GM11168 (cell line): ENCODE data around the gene SKA1.

Experiments used
- in situ Hi-C: fragments of 300-500 bp; cut with MboI; formaldehyde crosslinking; loops from one replicate; pipeline ENCODE4 v1.12.0; 2022; ENCODE audit warnings: low sequenced_read_pairs; ENCODE audit not compliant: unreplicated experiment

Gene SKA1, protein sequence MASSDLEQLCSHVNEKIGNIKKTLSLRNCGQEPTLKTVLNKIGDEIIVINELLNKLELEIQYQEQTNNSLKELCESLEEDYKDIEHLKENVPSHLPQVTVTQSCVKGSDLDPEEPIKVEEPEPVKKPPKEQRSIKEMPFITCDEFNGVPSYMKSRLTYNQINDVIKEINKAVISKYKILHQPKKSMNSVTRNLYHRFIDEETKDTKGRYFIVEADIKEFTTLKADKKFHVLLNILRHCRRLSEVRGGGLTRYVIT

DNA sequence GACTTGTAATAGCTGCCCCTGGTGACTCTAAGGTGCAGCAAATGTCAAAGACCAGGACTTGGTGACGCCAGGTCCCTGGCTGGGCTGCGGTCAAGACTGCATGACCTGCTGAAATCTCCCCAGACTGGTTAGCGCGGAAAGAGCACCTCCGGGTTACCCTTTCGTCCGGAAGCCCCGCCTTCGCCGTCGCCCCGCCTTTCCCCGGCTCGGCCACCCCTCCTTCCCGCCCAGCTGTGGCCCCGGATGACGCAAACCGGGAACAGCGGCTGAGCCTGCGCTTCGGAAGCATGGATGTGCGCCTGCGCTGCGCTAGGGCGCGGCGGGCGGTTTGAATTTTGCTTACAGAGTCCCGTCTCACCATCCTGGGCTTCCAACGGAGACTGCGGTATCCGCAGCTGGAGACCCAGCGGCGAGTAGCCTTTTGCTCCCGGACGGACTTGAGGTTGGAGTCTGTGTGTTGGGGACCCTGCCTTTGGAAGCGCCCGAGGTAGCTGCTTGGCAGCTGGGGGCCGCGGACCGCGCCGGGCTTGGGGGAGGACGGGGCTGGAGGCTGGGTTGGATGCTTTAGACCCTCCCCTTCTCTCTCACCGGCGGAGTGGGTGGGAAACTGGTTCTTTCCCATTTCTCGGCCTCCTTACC, at the start of gene SKA1:
TSS of gene SKA1 (plus strand) at position 294 of the 639 bp plus-strand sequence. CDS start 785 bp downstream, outside the sequence.
- in situ Hi-C loops, result no loop called here

DNA sequence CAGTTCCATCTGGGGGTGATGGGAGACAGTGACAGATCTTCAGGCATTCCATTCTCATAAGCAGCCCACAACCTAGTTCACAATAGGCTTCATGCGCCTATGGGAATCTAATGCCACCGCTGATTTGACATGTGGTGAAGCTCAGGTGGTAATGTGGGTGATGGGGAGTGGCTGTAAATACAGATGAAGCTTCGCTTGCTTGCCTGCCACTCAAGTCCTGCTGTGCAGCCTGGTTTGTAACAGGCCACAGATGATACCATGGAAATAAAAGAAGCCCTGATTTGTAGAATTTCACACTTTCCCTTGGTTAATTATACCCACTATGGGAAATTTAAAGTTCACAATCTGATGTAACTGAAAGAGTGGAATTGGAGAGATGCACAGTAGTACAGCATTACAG, 46.9 kb upstream of the SKA1 start:
- in situ Hi-C loops, result no loop called here

DNA sequence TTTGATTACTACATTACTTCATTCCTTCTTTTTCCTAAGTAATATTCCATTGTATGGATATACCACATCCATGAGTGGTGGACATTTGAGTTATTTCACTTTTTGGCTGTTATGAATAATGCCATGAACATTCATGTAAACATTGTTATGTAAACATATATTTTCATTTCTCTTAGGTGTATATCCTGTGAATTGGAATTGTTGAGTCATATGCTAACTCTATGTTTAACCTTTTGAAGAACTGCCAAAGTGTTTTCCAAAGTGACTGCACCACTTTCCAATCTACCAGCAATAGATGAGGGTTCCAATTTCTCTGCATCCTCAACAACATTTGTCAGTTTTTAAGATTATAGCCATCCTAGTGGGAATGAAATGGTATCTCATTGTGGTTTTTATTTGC, 44.7 kb upstream of the SKA1 start:
- in situ Hi-C loops, result no loop called here

DNA sequence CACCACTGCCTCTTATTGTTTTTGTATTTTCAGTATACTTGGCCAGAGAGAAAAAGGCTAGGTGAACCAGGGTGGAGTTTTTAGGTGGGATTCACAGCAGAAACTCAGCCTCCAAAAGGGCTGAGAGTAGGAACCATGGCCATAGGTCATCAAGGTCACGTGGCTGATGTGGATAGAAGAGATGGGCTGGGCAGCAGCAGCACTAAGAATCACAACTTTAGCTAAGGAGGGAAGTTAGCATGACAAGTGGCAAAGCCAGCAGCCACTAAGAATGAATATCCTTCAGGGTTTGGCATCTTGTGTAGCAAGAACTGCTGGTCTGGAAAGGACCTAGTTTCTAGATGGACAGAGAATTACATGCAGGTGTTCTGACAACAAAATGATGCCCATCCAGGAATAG, 43.2 kb upstream of the SKA1 start:
- in situ Hi-C loops, result no loop called here

DNA sequence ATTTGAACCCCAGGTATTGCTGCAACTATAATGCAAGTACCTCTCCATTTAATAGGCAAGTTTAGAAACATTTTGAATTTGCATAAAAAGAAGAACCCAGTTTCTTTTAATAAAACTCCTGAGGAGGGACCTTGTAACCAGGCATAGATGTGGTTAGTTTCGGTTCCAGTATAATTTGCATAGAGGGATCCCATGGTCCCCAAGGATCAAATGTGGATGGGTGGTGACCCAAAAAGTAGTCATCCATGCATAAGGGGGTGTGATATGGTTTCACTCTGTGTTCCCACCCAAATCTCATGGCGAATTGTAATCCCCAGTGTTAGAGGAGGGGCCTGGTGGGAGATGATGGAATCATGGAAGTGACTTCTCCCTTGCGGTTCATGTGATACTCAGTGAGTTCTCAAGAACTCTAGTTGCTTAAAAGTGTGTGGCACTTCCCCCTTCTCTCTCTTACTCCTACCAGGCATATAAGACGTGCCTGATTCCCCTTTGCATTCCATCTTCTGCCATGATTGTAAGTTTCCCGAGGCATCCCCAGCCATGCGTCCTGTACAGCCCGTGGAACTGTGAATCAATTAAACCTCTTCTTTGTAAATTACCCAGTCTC, 40.2 kb upstream of the SKA1 start:
- in situ Hi-C loops, result no loop called here

DNA sequence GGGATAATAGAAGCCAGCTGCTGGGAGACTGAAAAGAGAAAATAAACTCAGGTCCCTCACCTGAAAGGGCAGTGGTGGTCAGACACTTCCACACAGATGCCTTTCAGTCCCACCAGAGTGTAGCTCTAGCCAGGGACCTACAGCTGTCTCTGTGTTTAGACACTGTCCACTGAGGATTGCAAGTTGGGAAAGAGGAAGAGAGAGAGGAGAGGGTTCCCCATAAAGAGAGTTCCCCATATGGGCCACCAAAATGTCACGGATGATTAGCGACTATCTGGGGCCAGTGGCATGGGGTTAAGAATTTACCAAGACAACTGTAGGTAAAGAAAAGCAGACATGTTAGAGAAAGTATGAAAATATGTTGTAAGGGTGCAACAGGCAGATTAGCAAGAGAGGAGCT, 36.7 kb upstream of the SKA1 start:
- in situ Hi-C loops, result no loop called here

DNA sequence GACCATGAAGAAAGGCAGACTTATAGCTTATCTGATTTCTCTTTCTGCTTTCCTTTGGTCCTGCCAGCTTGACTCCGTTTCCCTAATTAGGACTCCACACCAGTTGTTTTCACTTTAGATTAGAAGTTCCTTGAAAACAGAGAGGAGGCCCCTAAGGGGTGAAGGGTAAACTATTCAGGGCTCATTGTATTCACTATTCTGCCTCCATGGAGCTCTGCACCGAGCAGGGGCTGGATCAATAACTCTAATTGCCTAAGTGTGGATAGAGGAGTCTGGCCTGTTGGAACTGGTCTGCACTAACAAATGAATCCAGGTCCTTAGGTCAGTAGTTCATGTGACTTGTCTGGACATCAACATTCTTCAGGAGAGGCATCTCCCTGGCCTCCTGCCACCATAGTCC, 36.1 kb upstream of the SKA1 start:
- in situ Hi-C loops, result no loop called here

DNA sequence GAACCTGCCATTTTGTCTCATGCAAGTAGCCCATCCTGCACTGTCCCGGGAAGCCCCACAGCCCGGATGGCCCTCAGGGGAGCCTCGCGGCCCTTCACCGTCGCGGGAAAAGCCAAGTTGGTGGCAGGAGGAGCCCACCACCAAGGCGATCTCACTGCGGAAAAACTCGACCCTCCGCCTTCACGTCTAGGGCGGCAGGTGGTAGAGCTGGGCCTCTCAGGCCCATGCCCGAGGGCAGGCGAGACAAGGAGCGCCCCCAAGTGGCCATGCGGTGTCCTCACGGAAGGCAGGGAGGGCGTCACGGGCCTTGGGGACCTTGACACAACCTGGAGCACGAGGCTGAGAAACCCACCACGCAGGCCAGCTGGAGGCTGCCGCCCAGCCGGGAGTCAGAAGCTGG, 34.8 kb upstream of the SKA1 start:
- in situ Hi-C loops, result no loop called here

DNA sequence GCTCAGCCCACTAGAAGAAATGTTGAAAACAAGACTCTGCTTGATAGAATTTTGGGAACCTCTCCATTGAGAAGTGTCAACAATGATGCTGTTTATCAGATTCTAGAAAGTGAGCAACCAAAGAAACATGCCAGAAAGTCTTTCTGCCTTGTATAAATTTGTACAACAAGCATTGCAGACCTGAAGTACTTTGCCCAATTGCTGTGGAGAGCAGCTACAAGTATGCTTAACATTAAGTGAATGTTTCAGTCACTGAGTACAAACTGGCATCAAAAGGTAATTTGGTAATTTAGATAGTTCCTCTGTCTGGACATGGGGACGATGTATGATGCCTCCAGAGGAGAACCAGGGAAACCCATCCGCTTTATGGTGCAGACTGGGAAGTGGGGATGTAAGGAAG, 33.4 kb upstream of the SKA1 start:
- in situ Hi-C loops, result no loop called here

DNA sequence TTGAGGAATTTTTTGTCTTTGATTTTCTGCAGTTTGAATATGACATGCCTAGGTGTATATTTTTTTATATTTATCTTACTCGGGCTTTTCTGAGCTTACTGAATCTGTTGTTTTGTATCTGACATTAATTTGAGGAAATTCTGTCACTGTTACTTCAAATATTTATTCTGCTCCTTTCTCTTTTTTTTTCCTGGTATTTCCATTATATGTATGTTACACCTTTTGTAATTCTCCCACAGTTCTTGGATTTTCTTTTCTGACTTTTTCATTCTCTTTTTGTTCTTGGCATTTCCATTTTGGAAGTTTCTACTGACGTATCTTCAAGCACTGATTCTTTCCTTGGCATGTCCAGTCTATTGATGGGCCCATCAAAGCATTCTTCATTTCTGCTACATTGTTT, 24.1 kb upstream of the SKA1 start:
- in situ Hi-C loops, result no loop called here

DNA sequence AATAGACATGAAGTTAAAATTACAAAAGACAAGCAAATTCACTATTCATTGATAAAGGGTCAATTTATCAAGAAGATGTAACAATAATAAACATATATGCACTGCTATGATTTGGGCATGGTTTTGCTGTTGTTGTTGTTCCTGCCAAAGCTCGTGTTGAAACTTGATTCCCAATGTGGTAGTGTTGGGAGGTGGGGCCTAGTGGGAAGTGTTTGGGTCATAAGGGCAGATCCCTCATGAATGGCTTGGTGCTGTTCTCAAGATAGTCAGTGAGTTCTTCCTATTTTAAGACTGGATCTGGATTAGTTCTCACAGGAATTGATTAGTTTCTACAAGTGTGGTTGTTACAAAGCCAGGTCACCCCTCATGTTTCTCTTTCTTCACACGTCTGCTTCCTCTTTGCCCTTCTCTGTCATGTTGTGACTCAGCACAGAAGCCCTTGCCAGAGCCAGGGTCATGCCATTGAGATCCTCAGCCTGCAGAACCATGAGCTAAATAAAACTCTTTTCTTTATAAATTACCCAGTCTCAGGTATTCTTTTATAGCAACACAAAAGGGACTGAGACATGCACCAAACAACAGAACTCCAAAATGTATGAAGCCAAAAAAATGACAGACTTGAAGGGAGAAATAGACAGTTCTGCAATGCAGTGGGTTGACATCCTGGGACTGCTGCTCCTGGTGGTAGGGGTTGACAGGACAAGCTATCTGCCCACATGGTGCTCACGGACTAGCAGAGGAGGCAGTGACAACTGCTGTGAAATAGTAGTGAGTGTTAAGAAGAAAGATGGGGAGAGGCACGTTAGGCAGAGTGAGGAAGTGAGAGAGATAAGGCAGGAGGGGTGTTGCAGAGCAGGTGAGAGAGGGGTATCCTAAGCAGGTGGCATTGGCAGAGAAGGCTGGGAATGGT, 18.6 kb upstream of the SKA1 start:
- in situ Hi-C loops, result no loop called here

DNA sequence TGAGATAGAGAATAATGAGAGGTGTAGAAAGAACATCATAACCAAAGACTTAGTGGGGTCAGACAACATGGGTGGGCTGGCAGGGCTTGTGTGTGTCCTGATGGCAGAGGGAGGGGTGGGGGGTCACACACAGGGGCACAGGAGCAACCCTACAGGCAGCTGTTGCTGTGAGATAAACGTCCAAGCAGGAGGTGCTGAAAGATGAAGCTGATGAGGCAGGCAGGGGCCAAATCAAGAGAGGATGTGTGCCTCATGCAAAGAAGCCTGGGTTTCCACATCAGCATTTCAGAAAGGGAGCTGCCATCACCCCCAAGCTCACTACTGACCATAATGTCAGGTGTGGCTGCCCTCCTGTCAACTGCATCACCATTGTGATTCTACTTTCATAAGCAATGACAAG, 16.0 kb upstream of the SKA1 start:
- in situ Hi-C loops, result no loop called here

DNA sequence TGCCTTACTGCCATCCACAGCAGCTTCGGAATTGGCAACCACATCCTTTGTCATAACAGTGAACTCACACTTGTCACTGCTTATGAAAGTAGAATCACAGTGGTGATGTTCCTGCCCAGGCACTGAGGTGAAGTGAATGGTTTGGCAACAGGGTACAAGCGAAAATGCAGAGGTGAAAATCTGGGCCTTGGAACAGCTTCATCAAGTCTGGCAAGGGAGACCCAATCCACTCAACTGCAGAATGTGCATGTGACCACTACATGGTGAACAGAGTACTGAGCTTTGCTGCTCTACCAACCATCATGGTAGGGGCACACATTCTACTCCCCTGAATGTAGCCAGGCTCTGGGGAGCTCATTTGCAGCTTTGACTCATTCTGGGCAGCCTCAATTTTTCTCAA, 15.0 kb upstream of the SKA1 start:
- in situ Hi-C loops, result loop anchor here (5.0 kb wide), 1 partner anchor 93 kb away; the partner anchor contains the start of gene CFAP53

DNA sequence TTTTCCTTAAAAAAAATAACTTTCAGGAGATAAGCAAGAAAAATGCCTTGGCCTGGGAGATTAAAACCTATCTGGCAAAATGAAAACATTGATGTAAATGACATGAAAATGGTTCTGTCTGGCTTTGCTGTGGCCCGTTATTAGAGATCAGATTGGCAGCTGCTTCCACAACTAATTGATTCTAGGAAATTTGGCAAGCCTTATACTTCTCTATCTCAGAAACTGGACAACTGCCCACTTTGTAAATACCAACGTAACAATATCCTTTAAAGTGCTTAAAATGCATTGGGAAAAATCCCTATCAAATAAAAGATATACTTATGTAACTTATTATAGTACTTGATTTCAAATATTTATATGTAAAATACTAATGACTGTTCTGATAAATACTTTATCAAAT, 14.2 kb upstream of the SKA1 start:
- in situ Hi-C loops, result loop anchor here (5.0 kb wide), 1 partner anchor 93 kb away; the partner anchor contains the start of gene CFAP53

DNA sequence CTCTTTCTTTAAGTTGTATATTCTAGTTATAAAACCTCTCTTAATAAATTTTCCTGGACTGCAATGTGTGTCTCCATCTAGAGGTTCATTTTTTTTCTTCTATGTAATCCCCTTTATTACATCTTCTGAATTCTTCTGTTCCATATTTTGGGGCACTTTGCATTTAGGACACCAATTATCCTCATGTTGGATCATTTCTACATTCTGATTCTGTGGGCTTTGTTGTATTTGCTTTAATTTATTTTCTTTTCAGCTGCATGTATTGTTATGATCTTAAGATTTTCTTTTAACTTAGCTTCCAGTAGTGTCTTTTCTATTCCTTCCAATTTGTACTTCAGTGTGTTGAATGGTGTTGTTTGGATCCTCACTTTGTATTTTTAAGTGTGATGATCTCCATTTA, 5.2 kb upstream of the SKA1 start:
- in situ Hi-C loops, result no loop called here

DNA sequence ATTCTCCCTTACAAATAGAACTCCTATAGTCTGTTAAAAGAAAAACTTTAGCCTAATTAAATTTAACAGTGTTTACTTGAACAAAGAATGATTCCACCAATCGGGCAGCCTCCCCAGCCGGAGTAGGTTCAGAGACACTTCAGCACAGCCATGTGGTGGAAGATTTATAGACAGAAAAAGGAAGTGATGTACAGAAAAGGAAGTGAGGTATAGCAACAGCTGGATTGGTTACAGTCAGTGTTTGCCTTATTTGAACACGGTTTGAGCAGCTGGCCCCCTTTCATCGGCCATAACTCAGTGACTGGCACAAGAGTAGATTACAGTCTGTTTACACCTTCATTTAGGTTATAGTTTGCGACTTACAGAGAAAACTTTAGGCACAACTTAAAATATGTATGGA, 2.1 kb upstream of the SKA1 start:
- in situ Hi-C loops, result no loop called here

DNA sequence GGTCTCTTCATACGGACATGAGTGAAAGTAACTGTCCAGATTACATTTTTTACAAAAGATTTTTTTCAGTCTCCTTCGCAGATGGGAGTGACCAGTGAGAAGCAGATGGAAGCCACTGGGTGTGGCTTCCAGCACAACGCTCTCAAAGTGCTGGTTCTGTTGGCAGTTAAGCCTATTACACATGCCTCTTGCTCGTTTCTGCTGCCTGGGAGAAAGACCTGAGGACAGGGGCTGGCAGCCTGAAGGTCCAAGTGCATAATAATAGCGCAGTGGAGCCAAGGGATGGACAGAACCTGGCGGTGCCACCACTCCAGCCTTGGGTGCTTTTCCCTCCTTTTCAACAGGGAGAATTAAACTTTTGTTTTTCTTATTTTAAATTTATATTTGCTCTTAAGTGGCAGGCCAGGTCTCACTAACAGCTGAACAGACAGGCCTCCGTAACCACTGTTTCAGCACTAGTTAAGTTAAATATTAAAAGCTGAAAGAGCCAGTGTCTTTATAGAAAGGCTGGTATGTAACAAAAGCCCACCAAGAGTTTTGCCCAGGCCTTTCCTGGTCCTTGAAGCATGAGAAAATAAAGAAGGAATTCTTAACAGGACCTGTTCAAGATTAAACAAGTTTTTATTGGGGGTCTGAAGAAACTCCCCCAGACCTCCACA, 1.2 kb upstream of the SKA1 start:
- in situ Hi-C loops, result no loop called here

DNA sequence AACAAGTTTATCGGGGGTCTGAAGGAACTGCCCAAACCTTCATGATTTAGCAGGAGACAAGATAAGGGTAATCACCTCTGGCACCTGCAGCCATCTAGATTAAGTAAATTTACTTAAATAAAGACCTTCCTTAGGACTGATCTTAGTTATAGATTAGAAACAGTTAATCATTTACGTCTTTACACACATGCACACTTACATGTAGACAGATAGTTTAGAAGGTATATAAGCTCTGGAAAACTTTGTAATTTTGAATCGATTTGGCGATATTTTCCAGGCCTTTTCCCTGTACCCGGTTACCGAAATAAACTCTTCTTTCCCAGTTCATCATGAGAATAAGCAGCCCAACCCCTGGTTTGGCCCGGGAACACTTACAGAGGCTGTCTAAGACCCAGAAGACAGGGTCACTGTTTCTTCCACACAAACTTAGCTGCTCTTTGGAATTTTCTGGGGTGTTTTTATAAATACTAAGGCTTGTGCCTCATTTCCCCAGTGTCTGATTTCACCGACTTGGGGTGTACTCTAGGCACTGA, 560 bp upstream of the SKA1 start:
- in situ Hi-C loops, result no loop called here

DNA sequence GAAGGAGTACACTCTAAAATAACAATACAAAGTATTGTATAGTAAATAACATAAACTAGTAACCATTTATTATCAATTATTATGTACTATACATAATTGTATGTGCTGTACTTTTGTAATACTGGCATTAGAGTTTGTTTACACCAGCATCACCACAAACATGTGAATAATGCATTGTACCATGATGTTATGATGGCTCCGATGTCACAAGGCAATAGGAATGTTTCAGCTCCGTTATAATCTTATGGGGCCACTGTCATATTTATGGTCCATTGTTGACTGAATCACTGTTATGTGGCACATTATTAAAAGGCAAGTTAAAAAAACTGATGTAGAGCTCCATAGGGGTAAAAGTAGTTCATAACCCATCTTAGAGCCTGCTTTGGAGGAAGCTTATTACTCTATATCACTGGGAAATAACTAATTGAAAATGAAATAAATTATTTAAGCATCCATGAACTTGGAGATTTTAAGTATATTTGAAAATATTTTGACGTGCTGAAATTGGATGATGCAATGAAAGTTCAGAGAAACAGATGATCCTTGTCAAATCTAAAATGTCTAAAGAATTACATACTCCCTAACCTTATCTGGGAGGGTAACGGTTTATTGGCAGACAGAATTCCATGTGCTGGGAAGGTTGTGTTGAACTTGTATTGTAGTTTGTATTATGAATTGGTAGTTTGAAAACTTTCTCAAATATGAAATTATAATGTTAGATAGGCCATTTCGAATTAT, 2.4 kb downstream of the SKA1 start:
- in situ Hi-C loops, result no loop called here
